Ecto neural progenitor cell (in vitro differentiated cells): ENCODE data around the gene AHCYL2.
"Not testable (repeated sequence)": the region's sequence is repeated elsewhere in the genome, so short reads cannot be mapped to it uniquely, and the experiment has no call there.

Experiments
- DNase-seq: peaks from one replicate; pipeline ENCODE4 v3.0.0-alpha.2; 2018; ENCODE audit warnings: low spot score

Gene AHCYL2

GRCh38 chr7:129454249-129454551, 229.4 kb downstream of the AHCYL2 start:
- DNase-seq, result no peak

GRCh38 chr7:129456421-129456820, 231.6 kb downstream of the AHCYL2 start:
- no peak for DNase-seq

GRCh38 chr7:129457101-129457500, 232.3 kb downstream of the AHCYL2 start:
- DNase-seq, result no peak

GRCh38 chr7:129458171-129458570, 233.3 kb downstream of the AHCYL2 start:
- no peak for DNase-seq

- DNase-seq, result no peak
Observed at GRCh38 chr7:129461809-129462208, 237.0 kb downstream of the AHCYL2 start.

- no peak for DNase-seq
Observed at GRCh38 chr7:129462420-129462819, 237.6 kb downstream of the AHCYL2 start.

- DNase-seq, result no peak
Observed at GRCh38 chr7:129464194-129464593, 239.4 kb downstream of the AHCYL2 start.

GRCh38 chr7:129465080-129465479, 240.2 kb downstream of the AHCYL2 start:
- DNase-seq, result no peak

- DNase-seq, result no peak
Observed at GRCh38 chr7:129466796-129467195, 242.0 kb downstream of the AHCYL2 start.

GRCh38 chr7:129468087-129468486, 243.3 kb downstream of the AHCYL2 start:
- no peak for DNase-seq

- DNase-seq, result no peak
Observed at GRCh38 chr7:129468547-129468946, 243.7 kb downstream of the AHCYL2 start.

GRCh38 chr7:129469930-129470329, 245.1 kb downstream of the AHCYL2 start:
- no peak for DNase-seq

- DNase-seq, result no peak
Observed at GRCh38 chr7:129470411-129470810, 245.6 kb downstream of the AHCYL2 start.

- no peak for DNase-seq
Observed at GRCh38 chr7:129471402-129471827, 246.6 kb downstream of the AHCYL2 start.

- DNase-seq, result not testable (repeated sequence)
Observed at GRCh38 chr7:129475931-129476330, 251.1 kb downstream of the AHCYL2 start.

- not testable (repeated sequence) for DNase-seq
Observed at GRCh38 chr7:129476398-129476797, 251.6 kb downstream of the AHCYL2 start.
